Lung (tissue), 12 donors: ENCODE data around the gene NARS2. TPM values are rescaled to one million over a fixed set of nuclear protein-coding genes. Genes with fewer than 3 reads are reported as not detected.

Source experiments
- ATAC-seq: fragments of 200-7000 bp; cut with Tn5 transposase; one replicate; pipeline ENCODE4 v1.9.1; 2020; ENCODE audit warnings: moderate number of reproducible peaks; ENCODE audit not compliant: insufficient read depth, low FRiP score
- DNase-seq, 3 donors: peaks; one replicate each; pipeline ENCODE4 v3.0.0-alpha.2; 2013 to 2017
- H3K27ac ChIP-seq, 2 donors: one replicate each; pipeline ENCODE4 v1.5.1; 2013; ENCODE audit warnings: mild to moderate bottlenecking in 2 of 2, moderate library complexity in 2 of 2, control low read depth in 1 of 2, inconsistent platforms in 1 of 2, low read depth in 1 of 2, low read length in 1 of 2
- H3K27me3 ChIP-seq, 3 donors: one replicate each; pipeline ENCODE4 v1.5.1; 2013; ENCODE audit warnings: low read length in 2 of 3; ENCODE audit not compliant: control insufficient read depth in 3 of 3, insufficient read depth in 3 of 3
- H3K36me3 ChIP-seq, 4 donors: one replicate each; pipeline ENCODE4 v1.5.1; 2013; ENCODE audit warnings: low read length in 4 of 4, mild to moderate bottlenecking in 1 of 4, moderate library complexity in 1 of 4; ENCODE audit not compliant: control insufficient read depth in 4 of 4, insufficient read depth in 4 of 4
- H3K4me1 ChIP-seq, 5 donors: one replicate each; pipeline ENCODE4 v1.5.1; 2013; ENCODE audit warnings: low read length in 5 of 5, mild to moderate bottlenecking in 2 of 5, moderate library complexity in 1 of 5; ENCODE audit not compliant: control insufficient read depth in 5 of 5, insufficient read depth in 5 of 5
- H3K4me3 ChIP-seq: one replicate; pipeline ENCODE4 v1.5.1; 2013; ENCODE audit warnings: mild to moderate bottlenecking, control low read depth, moderate library complexity
- H3K9ac ChIP-seq, 2 donors: one replicate each; pipeline ENCODE4 v1.5.1; 2013; ENCODE audit warnings: low read length in 2 of 2, control low read depth in 1 of 2; ENCODE audit not compliant: insufficient read depth in 1 of 2
- H3K9me3 ChIP-seq, 4 donors: one replicate each; pipeline ENCODE4 v1.5.1; 2013; ENCODE audit warnings: low read length in 3 of 4, mild to moderate bottlenecking in 1 of 4, moderate library complexity in 1 of 4; ENCODE audit not compliant: control insufficient read depth in 4 of 4, insufficient read depth in 3 of 4
- WGBS, 2 donors: extraction: QIAGEN DNeasy Blood & Tissue Kit; methylation state at CpG; one replicate each; pipeline ENCODE4 v1.1.7; 2013; 5-methylcytosine and 5-hydroxymethylcytosine counted together
- polyA plus RNA-seq, 2 donors: library from polyadenylated mRNA; stranded (reverse); fragments of 200-250 nt; gene quantifications; one replicate each; pipeline ENCODE4 v1.2.1, GENCODE V29; 2013
- total RNA-seq, 2 donors: library from RNA; depleted of rRNA in 1 of 2; stranded (reverse); fragments of >200 nt in 1 of 2; gene quantifications; one replicate each; pipeline ENCODE4 v1.2.1, GENCODE V29; 2014 to 2021
- TF ChIP-seq, protein P1 (sequence below): IDR thresholded peaks from 2 replicates; pipeline ENCODE4 v1.5.1; 2012; ENCODE audit warnings: mild to moderate bottlenecking; ENCODE audit errors: control extremely low read depth, extremely low read depth
- donor health status: control.
- donor health status: control.
- donor health status: Bipolar disorder and iron deficiency.
- donor health status: healthy.
- donor health status: DM: yes; HTN: yes; CAD: no.

The NARS2 gene
- total and polyA plus RNA-seq, 4 donors, result 12.0 to 33.8 (median 19.8) TPM

DNA sequence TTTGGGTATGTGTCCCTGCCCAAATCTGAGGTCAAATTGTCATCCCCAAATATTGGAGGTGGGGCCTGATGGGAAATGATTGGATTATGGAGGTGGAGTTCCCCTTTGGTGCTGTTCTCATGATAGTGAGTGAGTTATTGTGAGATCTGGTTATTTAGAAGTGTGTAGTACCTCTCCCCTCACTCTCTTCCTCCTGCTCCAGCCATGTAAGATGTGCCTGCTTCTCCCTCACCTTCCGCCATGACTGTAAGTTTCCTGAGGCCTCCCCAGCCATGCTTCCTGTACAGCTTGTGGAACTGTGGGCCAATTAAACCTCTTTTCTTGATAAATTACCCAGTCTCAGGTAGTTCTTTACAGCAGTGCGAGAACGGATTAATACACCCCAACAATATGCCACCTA, 166.0 kb downstream of the NARS2 start:
- no peaks in the 10 kb centered on the region for H3K27me3 ChIP-seq
- DNase-seq, result no peak
- peaks cover 0 to 3% (median 0%) of the 10 kb centered on the region in 5 donors for H3K4me1 ChIP-seq
- 97% methylated on average over 3 of the region's 3 CpGs for WGBS, 2 donors
- TF ChIP-seq, protein P1, sequence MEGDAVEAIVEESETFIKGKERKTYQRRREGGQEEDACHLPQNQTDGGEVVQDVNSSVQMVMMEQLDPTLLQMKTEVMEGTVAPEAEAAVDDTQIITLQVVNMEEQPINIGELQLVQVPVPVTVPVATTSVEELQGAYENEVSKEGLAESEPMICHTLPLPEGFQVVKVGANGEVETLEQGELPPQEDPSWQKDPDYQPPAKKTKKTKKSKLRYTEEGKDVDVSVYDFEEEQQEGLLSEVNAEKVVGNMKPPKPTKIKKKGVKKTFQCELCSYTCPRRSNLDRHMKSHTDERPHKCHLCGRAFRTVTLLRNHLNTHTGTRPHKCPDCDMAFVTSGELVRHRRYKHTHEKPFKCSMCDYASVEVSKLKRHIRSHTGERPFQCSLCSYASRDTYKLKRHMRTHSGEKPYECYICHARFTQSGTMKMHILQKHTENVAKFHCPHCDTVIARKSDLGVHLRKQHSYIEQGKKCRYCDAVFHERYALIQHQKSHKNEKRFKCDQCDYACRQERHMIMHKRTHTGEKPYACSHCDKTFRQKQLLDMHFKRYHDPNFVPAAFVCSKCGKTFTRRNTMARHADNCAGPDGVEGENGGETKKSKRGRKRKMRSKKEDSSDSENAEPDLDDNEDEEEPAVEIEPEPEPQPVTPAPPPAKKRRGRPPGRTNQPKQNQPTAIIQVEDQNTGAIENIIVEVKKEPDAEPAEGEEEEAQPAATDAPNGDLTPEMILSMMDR, result no peak
- H3K36me3 ChIP-seq, result peaks cover 0 to 5% (median 2%) of the 10 kb centered on the region in 4 donors
- H3K9me3 ChIP-seq, result peaks cover 0 to 5% (median 1%) of the 10 kb centered on the region in 4 donors
- no peak for ATAC-seq
- H3K4me3 ChIP-seq, result no peak overlapping the region
- H3K9ac ChIP-seq, result no peak overlapping the region
- no peak overlapping the region for H3K27ac ChIP-seq

DNA sequence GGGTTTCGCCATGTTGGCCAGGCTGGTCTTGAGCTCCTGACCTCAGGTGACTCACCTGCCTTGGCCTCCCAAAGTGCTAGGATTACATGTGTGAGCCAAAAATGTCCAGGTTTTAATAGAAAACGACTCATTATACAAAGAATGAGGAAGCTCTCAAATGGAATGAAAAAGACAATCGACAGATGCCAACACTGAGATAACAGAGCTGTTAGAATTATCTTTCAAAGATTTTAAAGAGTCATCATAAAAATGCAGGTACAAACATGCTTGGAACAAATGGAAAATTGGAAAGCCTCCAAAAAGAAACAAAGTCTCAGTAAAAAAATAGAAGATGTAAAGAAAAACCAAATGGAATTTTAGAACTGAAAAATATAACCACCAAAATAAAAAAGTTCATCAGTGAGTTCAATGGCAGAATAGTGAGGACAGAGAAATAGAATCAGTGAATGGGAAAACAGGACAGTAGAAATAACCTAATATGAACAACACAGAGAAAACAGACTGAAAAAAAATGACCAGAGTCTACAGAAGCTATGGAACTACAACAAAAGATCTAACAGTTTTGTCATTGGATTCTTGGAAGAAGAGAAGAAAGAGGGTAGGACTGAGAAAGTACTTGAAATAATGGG, 168.0 kb downstream of the NARS2 start:
- ATAC-seq, result no peak
- TF ChIP-seq, protein P1, result no peak
- 75 to 80% methylated on average over 3 of the region's 3 CpGs for WGBS, 2 donors

DNA sequence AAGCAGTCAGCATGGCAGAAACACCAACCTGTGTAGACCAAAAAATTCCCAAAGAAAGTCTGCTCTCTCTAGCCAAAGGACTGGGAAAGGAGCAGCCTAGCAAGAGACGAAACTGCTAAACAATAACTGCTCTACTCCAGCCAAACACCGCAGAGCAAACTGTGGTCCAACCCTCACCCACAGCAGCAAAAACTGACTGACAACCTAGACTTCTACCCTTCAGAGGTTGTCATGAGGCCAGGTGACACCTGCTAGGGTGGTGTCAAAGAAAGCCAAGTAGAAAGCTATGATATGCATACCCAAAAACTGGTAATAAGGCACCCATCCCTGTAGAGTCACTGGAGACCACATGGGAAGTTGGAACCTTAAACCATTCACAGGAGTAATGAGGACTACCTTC, 168.9 kb downstream of the NARS2 start:
- no peak for DNase-seq
- ATAC-seq, result no peak
- H3K27ac ChIP-seq, result no peak overlapping the region
- no peak overlapping the region for H3K9ac ChIP-seq
- peaks cover 0 to 5% (median 2%) of the 10 kb centered on the region in 4 donors for H3K36me3 ChIP-seq
- WGBS, 2 donors, result 93 to 97% methylated on average over 2 of the region's 2 CpGs
- no peak overlapping the region for H3K4me3 ChIP-seq
- TF ChIP-seq, protein P1, result no peak
- H3K9me3 ChIP-seq, result peaks cover 0 to 5% (median 1%) of the 10 kb centered on the region in 4 donors
- no peaks in the 10 kb centered on the region for H3K27me3 ChIP-seq
- peaks cover 0 to 5% (median 0%) of the 10 kb centered on the region in 5 donors for H3K4me1 ChIP-seq

More for the DNA sequence above, 168.0 kb downstream of the NARS2 start:
- DNase-seq, result no peak
- H3K27ac ChIP-seq, result no peak overlapping the region
- H3K4me3 ChIP-seq, result no peak overlapping the region
- H3K9me3 ChIP-seq, result peaks cover 0 to 5% (median 1%) of the 10 kb centered on the region in 4 donors
- peaks cover 0 to 5% (median 2%) of the 10 kb centered on the region in 4 donors for H3K36me3 ChIP-seq
- peaks cover 0 to 5% (median 0%) of the 10 kb centered on the region in 5 donors for H3K4me1 ChIP-seq
- H3K27me3 ChIP-seq, result no peaks in the 10 kb centered on the region
- H3K9ac ChIP-seq, result no peak overlapping the region
